GM15510 (cell line): ENCODE results near the gene RPL18A.

Source experiments
- POLR2A ChIP-seq: IDR thresholded peaks from 3 replicates; pipeline ENCODE4 v1.6.1; 2011; ENCODE audit warnings: borderline replicate concordance; ENCODE audit not compliant: insufficient read length; ENCODE audit errors: extremely low read depth

RPL18A gene

DNA sequence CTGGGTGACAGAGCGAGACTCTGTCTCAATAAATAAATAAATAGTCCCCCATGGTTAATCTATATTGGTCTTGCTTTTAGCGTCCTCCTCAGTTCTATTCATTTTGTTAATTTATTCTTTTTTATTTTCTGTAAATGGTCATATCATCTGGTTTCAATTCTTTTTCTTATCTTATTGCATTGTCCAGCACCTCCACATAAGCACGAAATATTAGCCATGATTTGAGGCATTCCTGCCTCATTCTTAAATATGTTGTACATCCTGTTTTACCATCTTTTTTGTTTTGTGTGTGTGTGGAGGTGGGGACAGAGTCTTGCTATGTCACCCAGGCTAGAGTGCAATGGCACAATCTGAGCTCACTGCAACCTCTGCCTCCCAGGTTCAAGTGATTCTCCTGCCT lies 48.5 kb downstream of the RPL18A start:
- no peak for TF ChIP-seq POLR2A

DNA sequence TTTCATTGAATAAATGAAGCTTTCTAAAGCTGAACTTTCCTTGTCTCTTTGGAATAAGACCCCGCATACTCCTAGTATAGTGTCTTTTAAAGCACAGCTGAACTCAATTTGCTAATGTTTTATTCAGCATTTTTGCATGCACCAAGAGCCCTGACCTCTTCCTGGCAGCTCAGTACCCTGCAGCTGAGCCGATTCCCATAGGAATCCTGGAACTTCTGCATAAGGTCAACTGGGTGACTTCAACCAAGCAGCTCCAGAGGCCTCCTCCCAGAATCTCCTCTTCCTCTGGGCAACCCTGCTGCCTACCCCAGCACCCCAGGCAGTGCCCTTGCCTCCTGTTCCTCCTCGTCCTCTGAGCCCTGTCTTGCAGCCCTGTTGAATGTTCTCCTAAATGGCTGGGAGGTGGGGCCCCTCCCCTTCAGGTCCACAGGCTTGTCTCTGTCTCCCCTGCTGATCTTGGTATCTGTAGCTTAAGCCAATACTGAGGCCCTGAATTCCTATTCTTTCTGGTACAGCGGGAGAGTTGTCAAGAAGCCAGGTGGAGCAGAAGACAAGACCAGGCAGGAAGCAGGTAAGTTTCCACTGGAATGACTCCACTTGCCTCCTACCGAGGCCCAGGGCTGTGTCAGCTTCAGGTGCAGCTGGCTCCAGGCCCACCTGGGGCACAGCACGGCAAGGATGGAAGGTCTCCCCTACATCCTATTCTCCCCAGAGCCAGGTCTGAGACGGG lies 49.5 kb downstream of the RPL18A start:
- TF ChIP-seq POLR2A: no peak

DNA sequence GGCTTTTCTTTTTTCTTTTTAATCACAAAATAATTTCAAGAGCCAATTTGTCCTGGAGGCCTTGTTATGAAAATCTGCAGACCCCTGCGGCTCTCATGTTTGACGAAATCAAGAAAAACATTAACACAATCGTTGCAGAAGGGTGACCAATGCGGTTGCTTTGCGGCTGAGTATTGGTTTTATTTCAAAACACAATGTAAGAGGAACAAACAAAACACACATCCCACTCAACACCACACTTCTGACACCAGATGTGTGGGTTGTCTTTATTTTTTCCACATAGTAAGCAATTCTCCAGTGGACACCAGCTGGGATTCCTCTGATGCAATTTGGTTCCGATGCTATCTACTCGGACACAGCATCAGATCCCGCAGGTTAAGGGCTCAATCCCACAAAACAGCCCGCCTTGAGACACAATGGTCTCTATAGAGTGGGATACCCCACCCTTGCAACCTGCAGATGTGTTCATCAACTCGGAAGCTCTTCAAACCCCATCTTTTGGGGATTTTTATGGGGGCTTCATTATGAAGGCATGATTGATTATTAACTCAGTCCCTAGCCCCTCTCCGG lies 51.2 kb downstream of the RPL18A start:
- TF ChIP-seq POLR2A: no peak
